Activated CD8-positive, alpha-beta T cell treated with anti-CD3 and anti-CD28 coated beads for 36 hours (primary cell): ENCODE results near the gene COG8. TPM values are rescaled to one million over a fixed set of nuclear protein-coding genes. Genes with fewer than 3 reads are reported as not detected.

Experiments used
- ATAC-seq: fragments of 200-7000 bp; cut with Tn5 transposase; one replicate; pipeline ENCODE4 v1.10.0; 2021; ENCODE audit warnings: mild to moderate bottlenecking, moderate library complexity
- CTCF ChIA-PET: fragments of 350-600 bp; sonication (Branson Sonifier 250); formaldehyde crosslinking; loops from one replicate; lab custom pipeline; 2021; ENCODE audit warnings: antibody characterized with exemption; lab: Charles Lee
- POLR2A ChIA-PET: fragments of 350-600 bp; sonication (Branson Sonifier 250); formaldehyde crosslinking; loops from one replicate; lab custom pipeline; 2021; ENCODE audit warnings: antibody characterized with exemption; lab: Charles Lee
- DNase-seq: peaks from one replicate; pipeline ENCODE4 v3.0.0-alpha.2; 2020
- H3K27ac Mint-ChIP-seq: one replicate; pipeline ENCODE4 v1.8.0; 2021; ENCODE audit warnings: mild to moderate bottlenecking, mixed read lengths
- H3K27me3 Mint-ChIP-seq: one replicate; pipeline ENCODE4 v1.8.0; 2021; ENCODE audit warnings: mixed read lengths
- H3K36me3 Mint-ChIP-seq: one replicate; pipeline ENCODE4 v1.8.0; 2021; ENCODE audit warnings: low read depth, mixed read lengths
- H3K4me1 Mint-ChIP-seq: one replicate; pipeline ENCODE4 v1.8.0; 2021; ENCODE audit warnings: low read depth, mixed read lengths
- H3K4me3 Mint-ChIP-seq: one replicate; pipeline ENCODE4 v1.8.0; 2021; ENCODE audit warnings: mild to moderate bottlenecking, moderate library complexity, mixed read lengths
- H3K9me3 Mint-ChIP-seq: one replicate; pipeline ENCODE4 v1.8.0; 2021; ENCODE audit warnings: mixed read lengths
- CTCF ChIP-seq: fragments of 200-600 bp; IDR thresholded peaks from one replicate; pipeline ENCODE4 v1.8.0; 2022; ENCODE audit warnings: antibody characterized with exemption, mild to moderate bottlenecking
- intact Hi-C: fragments of 100-400 bp; cut with micrococcal nuclease; formaldehyde crosslinking; loops from one replicate; pipeline ENCODE4 v1.10.0; 2022
- total RNA-seq, 2 experiments: library from RNA; stranded (reverse); gene quantifications; one replicate each; pipeline ENCODE4 v1.2.3, GENCODE V29; 2021

The COG8 gene
- total RNA-seq, 2 experiments from 2014 or later: 26.0 to 27.4 TPM

GRCh38 chr16:69322343-69322742 lies 17.0 kb downstream of the COG8 start:
- Mint-ChIP-seq H3K9me3 (no peaks in the 10 kb centered on the region), H3K4me1 (peaks cover 27% of the 10 kb centered on the region), H3K36me3 (peaks cover 41% of the 10 kb centered on the region), H3K27me3 (no peaks in the 10 kb centered on the region), H3K4me3 (no peak overlapping the region), H3K27ac (no peak overlapping the region)
- intact Hi-C loops: no loop called here
- TF ChIP-seq CTCF: no peak
- ChIA-PET CTCF (no interaction called here), POLR2A (interaction anchor here (0.6 to 3.2 kb wide), 2 partner anchors 10 to 403 kb away, joined by 3 to 15 read pairs; partner anchors contain the start of gene VPS4A)
- no peak for ATAC-seq
- DNase-seq: no peak

DNA sequence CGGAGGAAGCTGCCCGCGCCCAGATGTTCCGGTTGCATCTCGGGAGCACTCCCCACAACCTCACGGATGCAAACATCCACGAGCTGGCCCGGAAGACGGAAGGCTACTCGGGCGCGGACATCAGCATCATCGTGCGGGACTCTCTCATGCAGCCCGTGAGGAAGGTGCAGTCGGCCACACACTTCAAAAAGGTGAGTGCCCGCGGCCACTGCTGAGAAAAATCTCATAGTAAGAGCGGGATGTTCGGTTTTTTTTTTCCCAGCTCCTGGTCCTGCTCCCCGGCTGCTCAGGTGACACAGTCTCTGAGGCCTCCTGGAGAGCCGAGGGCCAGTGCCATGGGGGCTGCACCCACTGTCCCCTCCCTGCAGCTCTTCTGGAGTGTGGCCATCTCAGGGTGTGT lies 18.3 kb downstream of the COG8 start:
- H3K27ac Mint-ChIP-seq: no peak overlapping the region
- H3K4me3 Mint-ChIP-seq: no peak overlapping the region
- H3K27me3 Mint-ChIP-seq: no peaks in the 10 kb centered on the region
- no peaks in the 10 kb centered on the region for H3K9me3 Mint-ChIP-seq
- CTCF ChIA-PET: no interaction called here
- DNase-seq (no peak), ATAC-seq (no peak)
- POLR2A ChIA-PET: no interaction called here
- H3K4me1 Mint-ChIP-seq: peaks cover 17% of the 10 kb centered on the region
- no peak for TF ChIP-seq CTCF
- intact Hi-C loops: no loop called here
- H3K36me3 Mint-ChIP-seq: peaks cover 40% of the 10 kb centered on the region

DNA sequence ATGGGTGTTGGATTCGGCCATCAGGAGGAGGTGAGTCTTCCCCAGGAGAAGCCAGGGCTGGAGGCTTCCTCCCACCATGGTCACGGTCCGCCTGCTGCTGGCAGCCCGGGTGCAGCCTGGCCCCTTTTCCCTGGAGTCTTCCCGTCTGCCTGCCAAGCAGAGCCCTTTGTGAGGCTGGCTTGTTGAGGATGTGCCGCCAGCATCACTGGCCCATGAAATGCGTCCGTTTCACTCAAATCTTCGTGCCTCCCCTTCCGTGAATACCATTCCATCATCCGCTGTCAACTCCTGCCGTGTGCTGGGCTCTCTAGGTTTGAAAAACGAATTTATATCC lies 18.7 kb downstream of the COG8 start:
- TF ChIP-seq CTCF: no peak
- ChIA-PET POLR2A (no interaction called here), CTCF (no interaction called here)
- Mint-ChIP-seq H3K27ac (no peak overlapping the region), H3K4me3 (no peak overlapping the region), H3K27me3 (no peaks in the 10 kb centered on the region), H3K9me3 (no peaks in the 10 kb centered on the region), H3K4me1 (peaks cover 14% of the 10 kb centered on the region), H3K36me3 (peaks cover 36% of the 10 kb centered on the region)
- intact Hi-C loops: no loop called here
- ATAC-seq (no peak), DNase-seq (no peak)

DNA sequence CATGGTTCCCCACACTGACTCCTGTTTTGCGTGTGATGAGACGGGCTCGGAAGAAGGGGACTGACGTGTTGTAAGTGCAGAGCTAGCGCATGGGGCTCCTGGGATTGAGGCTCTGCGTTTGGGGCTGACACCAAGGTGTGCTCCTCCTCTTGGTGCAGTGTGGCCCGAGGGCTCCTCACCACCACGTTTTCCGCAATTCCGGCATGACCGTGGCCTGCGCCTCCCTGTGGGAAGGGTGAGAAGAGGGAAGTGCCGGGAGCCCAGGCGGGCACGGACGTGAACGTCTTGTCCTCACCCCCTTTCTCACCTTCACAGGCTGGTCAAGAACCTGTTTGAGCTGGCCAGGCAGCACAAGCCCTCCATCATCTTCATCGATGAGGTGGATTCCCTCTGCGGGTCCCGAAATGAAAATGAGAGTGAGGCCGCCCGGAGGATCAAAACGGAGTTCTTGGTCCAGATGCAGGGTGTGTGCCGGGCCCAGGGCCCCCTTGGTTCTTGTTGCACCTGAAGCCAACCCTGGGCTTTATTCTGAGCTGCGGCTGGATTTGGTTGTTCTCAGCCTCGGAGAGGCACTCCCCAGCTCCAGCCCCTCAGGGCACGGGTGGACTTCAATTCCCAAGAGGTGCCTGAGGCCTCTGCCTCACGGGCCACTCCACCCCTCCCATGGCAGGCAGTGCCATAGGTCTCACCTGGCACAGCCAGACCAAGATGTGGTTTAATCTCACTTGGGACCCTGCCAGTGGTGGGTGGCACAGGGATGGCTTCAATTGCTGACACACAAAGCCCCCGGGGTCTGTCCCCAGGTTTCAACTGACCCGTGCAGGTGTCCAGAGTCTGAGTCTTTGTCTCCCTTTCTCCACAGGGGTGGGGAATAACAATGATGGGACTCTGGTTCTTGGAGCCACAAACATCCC lies 19.3 kb downstream of the COG8 start:
- CTCF ChIA-PET: no interaction called here
- Mint-ChIP-seq H3K4me1 (peaks cover 12% of the 10 kb centered on the region), H3K9me3 (no peaks in the 10 kb centered on the region), H3K27ac (no peak overlapping the region), H3K27me3 (no peaks in the 10 kb centered on the region), H3K4me3 (no peak overlapping the region), H3K36me3 (peaks cover 33% of the 10 kb centered on the region)
- intact Hi-C loops: no loop called here
- POLR2A ChIA-PET: no interaction called here
- no peak for TF ChIP-seq CTCF
- ATAC-seq (no peak), DNase-seq (no peak)

DNA sequence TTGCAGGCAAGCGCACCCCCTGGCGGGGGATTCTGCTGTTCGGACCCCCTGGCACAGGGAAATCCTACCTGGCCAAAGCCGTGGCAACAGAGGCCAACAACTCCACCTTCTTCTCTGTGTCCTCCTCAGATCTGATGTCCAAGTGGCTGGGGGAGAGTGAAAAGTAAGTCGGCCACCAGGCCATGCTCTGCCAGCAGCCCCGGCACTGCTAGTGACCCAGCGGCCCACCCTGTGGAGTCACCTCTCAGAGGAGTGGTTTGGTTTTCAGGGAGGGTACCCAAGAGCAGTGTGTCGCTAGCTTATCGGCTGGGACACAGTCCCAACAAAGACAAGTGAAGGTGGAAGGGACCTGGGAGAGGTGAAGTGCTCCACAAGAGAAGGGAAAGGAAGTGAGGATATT lies 20.0 kb downstream of the COG8 start:
- CTCF ChIA-PET: no interaction called here
- POLR2A ChIA-PET: interaction anchor here (8.4 kb wide), 1 partner anchor 9 kb away, joined by 93 read pairs; the partner anchor contains the start of gene PDF
- H3K4me1 Mint-ChIP-seq: peaks cover 12% of the 10 kb centered on the region

More for the DNA sequence above, 20.0 kb downstream of the COG8 start:
- DNase-seq (no peak), ATAC-seq (no peak)
- no peak for TF ChIP-seq CTCF
- H3K27me3 Mint-ChIP-seq: no peaks in the 10 kb centered on the region
- peaks cover 34% of the 10 kb centered on the region for H3K36me3 Mint-ChIP-seq
- no peak overlapping the region for H3K4me3 Mint-ChIP-seq
- no peak overlapping the region for H3K27ac Mint-ChIP-seq
- intact Hi-C loops: no loop called here
- no peaks in the 10 kb centered on the region for H3K9me3 Mint-ChIP-seq
